ENCODE data around the gene ZNF414. TPM values are rescaled to one million over a fixed set of nuclear protein-coding genes. Genes with fewer than 3 reads are reported as not detected.

ZNF414 gene
- total and polyA plus RNA-seq, 9 of the 15 experiments (the other 6 are each of a cell fraction or from before 2014, with no cell fraction given) = 0.03 to 27.2 (median 2.2) TPM; not detected in 2

DNA sequence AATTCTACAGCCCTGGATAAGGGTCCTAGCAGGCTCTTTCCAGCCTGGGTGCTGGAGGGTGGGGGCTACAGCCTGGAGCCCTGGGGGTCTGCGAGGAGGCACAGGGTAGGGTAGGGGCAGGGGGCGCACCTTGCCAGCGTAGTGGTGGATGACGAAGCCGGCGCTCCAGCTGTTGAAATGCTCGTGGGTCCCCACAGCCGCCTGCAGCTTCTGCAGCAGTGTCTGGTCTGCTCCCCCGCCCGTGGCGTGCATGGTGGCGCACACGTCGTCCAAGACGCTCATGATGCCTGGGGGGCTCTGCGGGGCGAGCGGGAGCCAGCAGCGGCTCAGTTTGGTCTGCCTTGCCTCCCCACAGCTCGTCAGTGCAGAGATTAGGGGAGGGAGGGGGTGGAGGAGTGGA, 30.2 kb upstream of the ZNF414 start:
- FAIRE-seq = no peak
- H3K36me3 ChIP-seq (ENCODE audit: control insufficient read depth, insufficient read depth, low read length) = no peaks in the 10 kb centered on the region
- TF ChIP-seq ZNF277 (CRISPR knock-in tag; IDR thresholded peaks at IDR 0.05; ENCODE audit: borderline replicate concordance) (no peak), TCF7L2 (IDR thresholded peaks at IDR 0.05; ENCODE audit: low read depth, low read length) (no peak), SMARCA5 (IDR thresholded peaks at IDR 0.05) (no peak), KDM5B (IDR thresholded peaks at IDR 0.05; ENCODE audit: insufficient replicate concordance, low read depth, low read length) (no peak), SRF (CRISPR knock-in tag; IDR thresholded peaks at IDR 0.05) (no peak), MITF (IDR thresholded peaks at IDR 0.05) (no peak), RNF219 (CRISPR knock-in tag; IDR thresholded peaks at IDR 0.05) (no peak), SMAD1 (IDR thresholded peaks at IDR 0.05; ENCODE audit: low read depth, low read length, partially characterized antibody) (no peak), POLR2H (tag; IDR thresholded peaks at IDR 0.05; ENCODE audit: low read depth) (no peak), ELF4 (CRISPR knock-in tag; IDR thresholded peaks at IDR 0.05) (no peak), RFX1 (IDR thresholded peaks at IDR 0.05) (no peak), PHF20 (IDR thresholded peaks at IDR 0.05; ENCODE audit: partially characterized antibody) (no peak), CHD4 (IDR thresholded peaks at IDR 0.05; ENCODE audit: insufficient read depth, insufficient replicate concordance, low read depth, low read length, poor library complexity, severe bottlenecking) (no peak), RUNX1 (IDR thresholded peaks at IDR 0.05; ENCODE audit: low read depth) (no peak), SOX6 (IDR thresholded peaks at IDR 0.05) (no peak)
- TF ChIP-seq, protein P1, sequence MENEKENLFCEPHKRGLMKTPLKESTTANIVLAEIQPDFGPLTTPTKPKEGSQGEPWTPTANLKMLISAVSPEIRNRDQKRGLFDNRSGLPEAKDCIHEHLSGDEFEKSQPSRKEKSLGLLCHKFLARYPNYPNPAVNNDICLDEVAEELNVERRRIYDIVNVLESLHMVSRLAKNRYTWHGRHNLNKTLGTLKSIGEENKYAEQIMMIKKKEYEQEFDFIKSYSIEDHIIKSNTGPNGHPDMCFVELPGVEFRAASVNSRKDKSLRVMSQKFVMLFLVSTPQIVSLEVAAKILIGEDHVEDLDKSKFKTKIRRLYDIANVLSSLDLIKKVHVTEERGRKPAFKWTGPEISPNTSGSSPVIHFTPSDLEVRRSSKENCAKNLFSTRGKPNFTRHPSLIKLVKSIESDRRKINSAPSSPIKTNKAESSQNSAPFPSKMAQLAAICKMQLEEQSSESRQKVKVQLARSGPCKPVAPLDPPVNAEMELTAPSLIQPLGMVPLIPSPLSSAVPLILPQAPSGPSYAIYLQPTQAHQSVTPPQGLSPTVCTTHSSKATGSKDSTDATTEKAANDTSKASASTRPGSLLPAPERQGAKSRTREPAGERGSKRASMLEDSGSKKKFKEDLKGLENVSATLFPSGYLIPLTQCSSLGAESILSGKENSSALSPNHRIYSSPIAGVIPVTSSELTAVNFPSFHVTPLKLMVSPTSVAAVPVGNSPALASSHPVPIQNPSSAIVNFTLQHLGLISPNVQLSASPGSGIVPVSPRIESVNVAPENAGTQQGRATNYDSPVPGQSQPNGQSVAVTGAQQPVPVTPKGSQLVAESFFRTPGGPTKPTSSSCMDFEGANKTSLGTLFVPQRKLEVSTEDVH (IDR thresholded peaks at IDR 0.05; ENCODE audit: low read depth, partially characterized antibody) = no peak

More for the DNA sequence above, 30.2 kb upstream of the ZNF414 start:
- Histone ChIP-seq H4K20me1 (replicated peaks; ENCODE audit: control insufficient read depth, insufficient read depth, low read length) (no peaks in the 10 kb centered on the region), H3K4me2 (ENCODE audit: insufficient read depth, low read length) (no peak overlapping the region), H3K79me2 (ENCODE audit: control insufficient read depth, insufficient read depth, low read length) (no peaks in the 10 kb centered on the region), H3K27ac (ENCODE audit: extremely low read depth, low read depth, low read length) (no peak overlapping the region), H2AFZ (ENCODE audit: low read depth, low read length) (no peak overlapping the region), H3K4me3 (no peak overlapping the region), H3K9me1 (ENCODE audit: control insufficient read depth, insufficient read depth, low read length) (no peaks in the 10 kb centered on the region), H3K27me3 (ENCODE audit: control insufficient read depth in 2 of 2, insufficient read depth in 2 of 2, low read length in 2 of 2) (peaks cover 3 to 7% of the 10 kb centered on the region in 2 experiments; a peak in 3 of 5 replicates), H3K9me3 (replicated peaks; ENCODE audit: control insufficient read depth, insufficient read depth, low read depth, low read length) (no peaks in the 10 kb centered on the region; the same call in 1 of the 2 replicates), H3K9ac (ENCODE audit: insufficient read depth in 1 of 2, low read depth in 2 of 2, low read length in 2 of 2) (no peak overlapping the region), H3K4me1 (replicated peaks in 1 of 2; ENCODE audit: control insufficient read depth in 2 of 2, insufficient read depth in 2 of 2, low read length in 2 of 2) (peaks cover 0 to 4% of the 10 kb centered on the region in 2 experiments; a peak in 2 of 5 replicates)
- in situ Hi-C loops (cut with MboI) = no loop called here
- intact Hi-C loops (cut with micrococcal nuclease) = no loop called here
- DNase-seq (ENCODE audit: extremely low read depth in 1 of 4, low spot score in 3 of 4) (no peak), ATAC-seq (no peak)
- CTCF ChIA-PET (ENCODE audit: low intra/inter-chr PET ratio) = no interaction called here
- POLR2A ChIA-PET = interaction anchor here (0.7 kb wide), 1 partner anchor 238 kb away, joined by 3 read pairs; no protein-coding TSS in a partner anchor
- BruUV-seq (replicated peaks) = no TSS peak
- WGBS (ENCODE audit: insufficient coverage, low coverage, missing lambda C conversion rate) = 5% methylated on average over 7 of the region's 20 CpGs

Data from K562 (cell line).